Astrocyte (in vitro differentiated cells and primary cell): ENCODE results near the gene TACR1.

ENCODE experiments used
- EZH2 ChIP-seq: IDR thresholded peaks from 2 replicates; pipeline ENCODE4 v1.6.1; 2012; ENCODE audit warnings: mild to moderate bottlenecking, low read length, inconsistent platforms; ENCODE audit not compliant: insufficient read depth
- TF ChIP-seq, protein P1 (sequence below): IDR thresholded peaks from 2 replicates; pipeline ENCODE4 v1.5.1; 2011; ENCODE audit warnings: low read depth, mild to moderate bottlenecking, inconsistent platforms, low read length, moderate library complexity; ENCODE audit not compliant: insufficient read depth

DNA sequence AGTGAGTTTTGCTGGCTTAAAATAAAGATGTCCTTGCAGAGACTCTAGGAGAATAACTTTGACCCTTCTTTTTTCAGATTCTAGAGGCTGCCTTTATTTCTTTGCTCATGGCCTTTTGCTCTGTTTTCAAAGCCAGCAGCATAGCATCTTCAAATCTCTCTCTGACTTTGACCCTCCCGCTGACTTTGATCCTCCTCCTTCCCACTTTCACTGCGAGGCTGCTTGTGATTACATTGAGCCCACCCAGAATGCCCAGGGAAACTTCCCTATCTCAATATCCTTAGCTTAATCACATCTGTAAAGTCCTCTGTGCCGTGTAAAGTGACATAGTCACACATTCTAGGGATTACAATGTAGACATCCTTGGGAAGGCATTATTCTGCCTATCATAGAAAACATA is 23.9 kb downstream of the TACR1 start:
- TF ChIP-seq EZH2: no peak
- TF ChIP-seq, protein P1, sequence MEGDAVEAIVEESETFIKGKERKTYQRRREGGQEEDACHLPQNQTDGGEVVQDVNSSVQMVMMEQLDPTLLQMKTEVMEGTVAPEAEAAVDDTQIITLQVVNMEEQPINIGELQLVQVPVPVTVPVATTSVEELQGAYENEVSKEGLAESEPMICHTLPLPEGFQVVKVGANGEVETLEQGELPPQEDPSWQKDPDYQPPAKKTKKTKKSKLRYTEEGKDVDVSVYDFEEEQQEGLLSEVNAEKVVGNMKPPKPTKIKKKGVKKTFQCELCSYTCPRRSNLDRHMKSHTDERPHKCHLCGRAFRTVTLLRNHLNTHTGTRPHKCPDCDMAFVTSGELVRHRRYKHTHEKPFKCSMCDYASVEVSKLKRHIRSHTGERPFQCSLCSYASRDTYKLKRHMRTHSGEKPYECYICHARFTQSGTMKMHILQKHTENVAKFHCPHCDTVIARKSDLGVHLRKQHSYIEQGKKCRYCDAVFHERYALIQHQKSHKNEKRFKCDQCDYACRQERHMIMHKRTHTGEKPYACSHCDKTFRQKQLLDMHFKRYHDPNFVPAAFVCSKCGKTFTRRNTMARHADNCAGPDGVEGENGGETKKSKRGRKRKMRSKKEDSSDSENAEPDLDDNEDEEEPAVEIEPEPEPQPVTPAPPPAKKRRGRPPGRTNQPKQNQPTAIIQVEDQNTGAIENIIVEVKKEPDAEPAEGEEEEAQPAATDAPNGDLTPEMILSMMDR: no peak
